GM12873 (cell line): ENCODE measurements around the gene SLC8A1.

Experiments used
- CTCF ChIP-seq: IDR thresholded peaks from 2 replicates; pipeline ENCODE4 v1.5.1; 2012; ENCODE audit warnings: low read depth, mild to moderate bottlenecking, moderate library complexity, low read length, control low read depth; ENCODE audit not compliant: insufficient read depth; ENCODE audit errors: missing control alignments

The SLC8A1 gene

GRCh38 chr2:40451918-40452605, at the start of gene SLC8A1:
Gene SLC8A1 (minus strand): TSS chr2:40452090.
- TF ChIP-seq CTCF: no peak

GRCh38 chr2:40499437-40499836, 47.5 kb upstream of the SLC8A1 start:
- TF ChIP-seq CTCF: no peak

- TF ChIP-seq CTCF: no peak
These were observed 45.5 kb upstream of the SLC8A1 start for GRCh38 chr2:40497251-40497859.

- no peak for TF ChIP-seq CTCF
These were observed 37.7 kb upstream of the SLC8A1 start for GRCh38 chr2:40489678-40489960.

GRCh38 chr2:40488927-40489677, 37.2 kb upstream of the SLC8A1 start:
- no peak for TF ChIP-seq CTCF

GRCh38 chr2:40488101-40488601, 36.3 kb upstream of the SLC8A1 start:
- TF ChIP-seq CTCF: no peak

GRCh38 chr2:40487602-40488001, 35.7 kb upstream of the SLC8A1 start:
- TF ChIP-seq CTCF: no peak
